Gastrocnemius medialis (tissue), 4 donors: ENCODE results near the gene TCF12.

Experiments used
- POLR2A ChIP-seq, 2 donors: fragments of 450-650 bp; IDR thresholded peaks; one replicate each; pipeline ENCODE4 v1.6.1; 2017; ENCODE audit warnings: antibody characterized with exemption in 2 of 2, mild to moderate bottlenecking in 2 of 2, moderate library complexity in 2 of 2
- TF ChIP-seq, protein P1 (sequence below), 5 experiments: fragments of 450-650 bp in 3 of 5; fragments of 200-600 bp in 2 of 5; sonication (generic) in 2 of 5; IDR thresholded peaks in 4 of 5; conservative IDR thresholded peaks in 1 of 5; 1 replicate in 4 of 5; 2 replicates in 1 of 5; pipeline ENCODE4 v1.5.1; 2016 to 2019; ENCODE audit warnings: antibody characterized with exemption in 5 of 5, mild to moderate bottlenecking in 3 of 5, moderate library complexity in 3 of 5

DNA sequence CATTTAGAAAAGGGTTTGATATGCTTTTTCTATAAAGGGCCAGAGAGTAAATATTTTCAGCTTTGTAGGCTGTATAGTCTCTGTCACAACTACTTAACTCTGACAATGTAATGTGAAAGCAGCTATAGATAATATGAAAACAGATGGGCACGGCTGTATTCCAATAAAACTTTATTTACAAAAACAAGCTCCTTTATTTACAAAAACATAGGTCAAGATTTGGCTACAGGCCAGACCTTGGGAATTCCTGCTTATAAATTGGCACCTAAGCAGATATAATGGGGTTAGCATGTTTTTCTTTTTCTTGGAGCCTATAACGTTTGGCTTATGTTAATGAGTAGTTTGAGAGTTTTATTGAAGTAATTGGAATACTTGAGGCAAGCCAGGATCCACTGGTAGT lies 338.5 kb downstream of the TCF12 start:
- TF ChIP-seq, protein P1, sequence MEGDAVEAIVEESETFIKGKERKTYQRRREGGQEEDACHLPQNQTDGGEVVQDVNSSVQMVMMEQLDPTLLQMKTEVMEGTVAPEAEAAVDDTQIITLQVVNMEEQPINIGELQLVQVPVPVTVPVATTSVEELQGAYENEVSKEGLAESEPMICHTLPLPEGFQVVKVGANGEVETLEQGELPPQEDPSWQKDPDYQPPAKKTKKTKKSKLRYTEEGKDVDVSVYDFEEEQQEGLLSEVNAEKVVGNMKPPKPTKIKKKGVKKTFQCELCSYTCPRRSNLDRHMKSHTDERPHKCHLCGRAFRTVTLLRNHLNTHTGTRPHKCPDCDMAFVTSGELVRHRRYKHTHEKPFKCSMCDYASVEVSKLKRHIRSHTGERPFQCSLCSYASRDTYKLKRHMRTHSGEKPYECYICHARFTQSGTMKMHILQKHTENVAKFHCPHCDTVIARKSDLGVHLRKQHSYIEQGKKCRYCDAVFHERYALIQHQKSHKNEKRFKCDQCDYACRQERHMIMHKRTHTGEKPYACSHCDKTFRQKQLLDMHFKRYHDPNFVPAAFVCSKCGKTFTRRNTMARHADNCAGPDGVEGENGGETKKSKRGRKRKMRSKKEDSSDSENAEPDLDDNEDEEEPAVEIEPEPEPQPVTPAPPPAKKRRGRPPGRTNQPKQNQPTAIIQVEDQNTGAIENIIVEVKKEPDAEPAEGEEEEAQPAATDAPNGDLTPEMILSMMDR (IDR thresholded peaks at IDR 0.05 in 4 of 5, conservative IDR thresholded peaks at IDR 0.05 in 1 of 5): no peak
- TF ChIP-seq POLR2A (IDR thresholded peaks at IDR 0.05): no peak
